Activated CD4-positive, alpha-beta memory T cell treated with anti-CD3 and anti-CD28 coated beads, Interleukin-2, amount 10 ng/mL, durations not matched to agents 7 days and 5 days (primary cell): ENCODE measurements around the gene NECTIN2. TPM values are rescaled to one million over a fixed set of nuclear protein-coding genes. Genes with fewer than 3 reads are reported as not detected.
"Not testable (repeated sequence)": the region's sequence is repeated elsewhere in the genome, so short reads cannot be mapped to it uniquely, and the experiment has no call there.

Source experiments
- CTCF ChIA-PET: fragments of 350-600 bp; sonication (Branson Sonifier 250); formaldehyde crosslinking; loops from one replicate; lab custom pipeline; 2021; ENCODE audit warnings: antibody characterized with exemption, inconsistent platforms; lab: Charles Lee
- POLR2A ChIA-PET: fragments of 350-600 bp; sonication (Branson Sonifier 250); formaldehyde crosslinking; loops from one replicate; lab custom pipeline; 2021; ENCODE audit warnings: antibody characterized with exemption; lab: Charles Lee
- DNase-seq: peaks from one replicate; pipeline ENCODE4 v3.0.0-alpha.2; 2020
- H3K27ac Mint-ChIP-seq: one replicate; pipeline ENCODE4 v1.8.0; 2021; ENCODE audit warnings: mild to moderate bottlenecking, mixed read lengths
- H3K27me3 Mint-ChIP-seq: one replicate; pipeline ENCODE4 v1.8.0; 2021; ENCODE audit warnings: mixed read lengths
- H3K36me3 Mint-ChIP-seq: one replicate; pipeline ENCODE4 v1.8.0; 2021; ENCODE audit warnings: low read depth, mixed read lengths
- H3K4me1 Mint-ChIP-seq: one replicate; pipeline ENCODE4 v1.8.0; 2021; ENCODE audit warnings: mixed read lengths
- H3K4me3 Mint-ChIP-seq: one replicate; pipeline ENCODE4 v1.8.0; 2021; ENCODE audit warnings: mild to moderate bottlenecking, mixed read lengths
- H3K9me3 Mint-ChIP-seq: one replicate; pipeline ENCODE4 v1.8.0; 2021; ENCODE audit warnings: mixed read lengths
- total RNA-seq, 2 experiments: library from RNA; stranded (reverse); gene quantifications; one replicate each; pipeline ENCODE4 v1.2.3, GENCODE V29; 2021

The NECTIN2 gene
- total RNA-seq, 2 experiments from 2014 or later = 0.25 to 0.38 TPM

GRCh38 chr19:44848036-44848811, 2.1 kb downstream of the NECTIN2 start:
- POLR2A ChIA-PET = interaction anchor here (0.7 to 1.0 kb wide), 2 partner anchors 49 to 107 kb away, joined by 3 read pairs; no protein-coding TSS in a partner anchor
- no peaks in the 10 kb centered on the region for H3K36me3 Mint-ChIP-seq
- H3K27ac Mint-ChIP-seq = no peak overlapping the region
- CTCF ChIA-PET = interaction anchor here (1.0 kb wide), 1 partner anchor 77 kb away, joined by 3 read pairs; no protein-coding TSS in a partner anchor
- peaks cover 40% of the 10 kb centered on the region for H3K27me3 Mint-ChIP-seq
- no peak for DNase-seq
- peaks cover 24% of the 10 kb centered on the region for H3K4me1 Mint-ChIP-seq
- H3K9me3 Mint-ChIP-seq = no peaks in the 10 kb centered on the region
- H3K4me3 Mint-ChIP-seq = no peak overlapping the region

GRCh38 chr19:44848812-44849447, 2.8 kb downstream of the NECTIN2 start:
- Mint-ChIP-seq H3K27me3 (peaks cover 42% of the 10 kb centered on the region), H3K4me1 (peaks cover 24% of the 10 kb centered on the region), H3K4me3 (no peak overlapping the region), H3K27ac (no peak overlapping the region), H3K36me3 (no peaks in the 10 kb centered on the region), H3K9me3 (no peaks in the 10 kb centered on the region)
- ChIA-PET POLR2A (interaction anchor here (0.7 to 1.0 kb wide), 2 partner anchors 50 to 106 kb away, joined by 3 read pairs; no protein-coding TSS in a partner anchor), CTCF (interaction anchor here (1.0 kb wide), 1 partner anchor 78 kb away, joined by 3 read pairs; no protein-coding TSS in a partner anchor)
- no peak for DNase-seq

GRCh38 chr19:44850641-44851109, 4.6 kb downstream of the NECTIN2 start:
- ChIA-PET POLR2A (no interaction called here), CTCF (no interaction called here)
- no peaks in the 10 kb centered on the region for H3K9me3 Mint-ChIP-seq
- H3K27me3 Mint-ChIP-seq = peaks cover 39% of the 10 kb centered on the region
- no peaks in the 10 kb centered on the region for H3K36me3 Mint-ChIP-seq
- no peak for DNase-seq
- H3K4me1 Mint-ChIP-seq = peaks cover 13% of the 10 kb centered on the region
- no peak overlapping the region for H3K4me3 Mint-ChIP-seq
- H3K27ac Mint-ChIP-seq = no peak overlapping the region

GRCh38 chr19:44851427-44851826, 5.3 kb downstream of the NECTIN2 start:
- ChIA-PET POLR2A (interaction anchor here (0.5 kb wide), 1 partner anchor 78 kb away, joined by 4 read pairs; no protein-coding TSS in a partner anchor), CTCF (no interaction called here)

GRCh38 chr19:44855606-44856005, 9.5 kb downstream of the NECTIN2 start:
- H3K27ac Mint-ChIP-seq = no peak overlapping the region
- ChIA-PET CTCF (no interaction called here), POLR2A (no interaction called here)
- no peak for DNase-seq
- H3K36me3 Mint-ChIP-seq = no peaks in the 10 kb centered on the region
- H3K9me3 Mint-ChIP-seq = no peaks in the 10 kb centered on the region
- peaks cover 4% of the 10 kb centered on the region for H3K4me1 Mint-ChIP-seq
- H3K27me3 Mint-ChIP-seq = peaks cover 11% of the 10 kb centered on the region
- no peak overlapping the region for H3K4me3 Mint-ChIP-seq

More at GRCh38 chr19:44851427-44851826, 5.3 kb downstream of the NECTIN2 start:
- H3K27ac Mint-ChIP-seq = no peak overlapping the region
- no peaks in the 10 kb centered on the region for H3K36me3 Mint-ChIP-seq
- DNase-seq = no peak
- H3K27me3 Mint-ChIP-seq = peaks cover 39% of the 10 kb centered on the region
- no peak overlapping the region for H3K4me3 Mint-ChIP-seq
- H3K4me1 Mint-ChIP-seq = peaks cover 12% of the 10 kb centered on the region
- H3K9me3 Mint-ChIP-seq = no peaks in the 10 kb centered on the region

- Mint-ChIP-seq H3K4me3 (no peak overlapping the region), H3K9me3 (no peaks in the 10 kb centered on the region), H3K4me1 (peaks cover 4% of the 10 kb centered on the region), H3K27me3 (peaks cover 11% of the 10 kb centered on the region), H3K36me3 (no peaks in the 10 kb centered on the region), H3K27ac (no peak overlapping the region)
- CTCF ChIA-PET = interaction anchor here (1.0 kb wide), 1 partner anchor 73 kb away, joined by 3 read pairs; no protein-coding TSS in a partner anchor
- POLR2A ChIA-PET = no interaction called here
- DNase-seq = no peak
Measured at GRCh38 chr19:44856421-44857083, 10.5 kb downstream of the NECTIN2 start.

- Mint-ChIP-seq H3K36me3 (no peaks in the 10 kb centered on the region), H3K27me3 (peaks cover 5% of the 10 kb centered on the region), H3K4me1 (peaks cover 4% of the 10 kb centered on the region), H3K27ac (no peak overlapping the region), H3K4me3 (no peak overlapping the region), H3K9me3 (no peaks in the 10 kb centered on the region)
- POLR2A ChIA-PET = no interaction called here
- CTCF ChIA-PET = interaction anchor here (1.0 to 1.1 kb wide), 2 partner anchors 12 to 74 kb away, joined by 3 read pairs; partner anchors contain the start of gene NECTIN2
- no peak for DNase-seq
Measured at GRCh38 chr19:44857837-44858236, 11.7 kb downstream of the NECTIN2 start.

GRCh38 chr19:44861576-44861975, 15.5 kb downstream of the NECTIN2 start:
- H3K4me1 Mint-ChIP-seq, DNase-seq, H3K9me3 Mint-ChIP-seq, H3K4me3 Mint-ChIP-seq, H3K27me3 Mint-ChIP-seq, H3K36me3 Mint-ChIP-seq, POLR2A ChIA-PET, CTCF ChIA-PET, H3K27ac Mint-ChIP-seq: not testable (repeated sequence)

- Mint-ChIP-seq H3K27me3 (no peaks in the 10 kb centered on the region), H3K4me1 (no peaks in the 10 kb centered on the region), H3K9me3 (no peaks in the 10 kb centered on the region), H3K27ac (no peak overlapping the region), H3K4me3 (no peak overlapping the region), H3K36me3 (no peaks in the 10 kb centered on the region)
- no peak for DNase-seq
- POLR2A ChIA-PET = no interaction called here
- CTCF ChIA-PET = no interaction called here
Measured at GRCh38 chr19:44863990-44864389, 17.9 kb downstream of the NECTIN2 start.

GRCh38 chr19:44865196-44865767, 19.2 kb downstream of the NECTIN2 start:
- no peak overlapping the region for H3K27ac Mint-ChIP-seq
- no peak overlapping the region for H3K4me3 Mint-ChIP-seq
- no peaks in the 10 kb centered on the region for H3K27me3 Mint-ChIP-seq
- no peaks in the 10 kb centered on the region for H3K9me3 Mint-ChIP-seq
- no peaks in the 10 kb centered on the region for H3K4me1 Mint-ChIP-seq
- ChIA-PET POLR2A (no interaction called here), CTCF (no interaction called here)
- no peaks in the 10 kb centered on the region for H3K36me3 Mint-ChIP-seq
- no peak for DNase-seq

- no peaks in the 10 kb centered on the region for H3K27me3 Mint-ChIP-seq
- DNase-seq = no peak
- H3K4me3 Mint-ChIP-seq = no peak overlapping the region
- no peak overlapping the region for H3K27ac Mint-ChIP-seq
- no peaks in the 10 kb centered on the region for H3K9me3 Mint-ChIP-seq
- no peaks in the 10 kb centered on the region for H3K4me1 Mint-ChIP-seq
- CTCF ChIA-PET = no interaction called here
- no peaks in the 10 kb centered on the region for H3K36me3 Mint-ChIP-seq
- POLR2A ChIA-PET = no interaction called here
Measured at GRCh38 chr19:44866664-44867063, 20.6 kb downstream of the NECTIN2 start.

GRCh38 chr19:44867578-44867977, 21.5 kb downstream of the NECTIN2 start:
- POLR2A ChIA-PET = no interaction called here
- Mint-ChIP-seq H3K27me3 (no peaks in the 10 kb centered on the region), H3K4me1 (no peaks in the 10 kb centered on the region), H3K36me3 (no peaks in the 10 kb centered on the region), H3K9me3 (no peaks in the 10 kb centered on the region), H3K4me3 (no peak overlapping the region), H3K27ac (no peak overlapping the region)
- CTCF ChIA-PET = no interaction called here
- DNase-seq = no peak
